Mammary epithelial cell (primary cell): Measurements from ENCODE around the gene UBL7.

Experiments
- EZH2 ChIP-seq: IDR thresholded peaks from 2 replicates; pipeline ENCODE4 v1.6.1; 2012; ENCODE audit warnings: low read length, inconsistent platforms, borderline replicate concordance
- TF ChIP-seq, protein P1 (sequence below), 2 donors: IDR thresholded peaks in 1 of 2; conservative IDR thresholded peaks in 1 of 2; 2 replicates each; pipeline ENCODE4 v1.5.1; 2011 to 2012; ENCODE audit warnings: inconsistent platforms in 2 of 2, low read length in 2 of 2, mild to moderate bottlenecking in 2 of 2, control low read depth in 1 of 2, low read depth in 1 of 2; ENCODE audit not compliant: insufficient read depth in 1 of 2; ENCODE audit errors: extremely low read depth in 1 of 2

- TF ChIP-seq, protein P1, sequence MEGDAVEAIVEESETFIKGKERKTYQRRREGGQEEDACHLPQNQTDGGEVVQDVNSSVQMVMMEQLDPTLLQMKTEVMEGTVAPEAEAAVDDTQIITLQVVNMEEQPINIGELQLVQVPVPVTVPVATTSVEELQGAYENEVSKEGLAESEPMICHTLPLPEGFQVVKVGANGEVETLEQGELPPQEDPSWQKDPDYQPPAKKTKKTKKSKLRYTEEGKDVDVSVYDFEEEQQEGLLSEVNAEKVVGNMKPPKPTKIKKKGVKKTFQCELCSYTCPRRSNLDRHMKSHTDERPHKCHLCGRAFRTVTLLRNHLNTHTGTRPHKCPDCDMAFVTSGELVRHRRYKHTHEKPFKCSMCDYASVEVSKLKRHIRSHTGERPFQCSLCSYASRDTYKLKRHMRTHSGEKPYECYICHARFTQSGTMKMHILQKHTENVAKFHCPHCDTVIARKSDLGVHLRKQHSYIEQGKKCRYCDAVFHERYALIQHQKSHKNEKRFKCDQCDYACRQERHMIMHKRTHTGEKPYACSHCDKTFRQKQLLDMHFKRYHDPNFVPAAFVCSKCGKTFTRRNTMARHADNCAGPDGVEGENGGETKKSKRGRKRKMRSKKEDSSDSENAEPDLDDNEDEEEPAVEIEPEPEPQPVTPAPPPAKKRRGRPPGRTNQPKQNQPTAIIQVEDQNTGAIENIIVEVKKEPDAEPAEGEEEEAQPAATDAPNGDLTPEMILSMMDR (conservative IDR thresholded peaks at IDR 0.05 in 1 of 2, IDR thresholded peaks at IDR 0.05 in 1 of 2; ENCODE audit: extremely low read depth in 1 of 2, insufficient read depth in 1 of 2, low read depth in 1 of 2, low read length in 2 of 2) = peak; percentile 97 to 98
- no peak for TF ChIP-seq EZH2
These were observed 22.1 kb downstream of the UBL7 start for GRCh38 chr15:74438721-74439316.
